ENCODE measurements around the gene KCNH5.

The KCNH5 gene

GRCh38 chr14:62908506-62908905, 136.8 kb downstream of the KCNH5 start:
- TF ChIP-seq, protein P1, sequence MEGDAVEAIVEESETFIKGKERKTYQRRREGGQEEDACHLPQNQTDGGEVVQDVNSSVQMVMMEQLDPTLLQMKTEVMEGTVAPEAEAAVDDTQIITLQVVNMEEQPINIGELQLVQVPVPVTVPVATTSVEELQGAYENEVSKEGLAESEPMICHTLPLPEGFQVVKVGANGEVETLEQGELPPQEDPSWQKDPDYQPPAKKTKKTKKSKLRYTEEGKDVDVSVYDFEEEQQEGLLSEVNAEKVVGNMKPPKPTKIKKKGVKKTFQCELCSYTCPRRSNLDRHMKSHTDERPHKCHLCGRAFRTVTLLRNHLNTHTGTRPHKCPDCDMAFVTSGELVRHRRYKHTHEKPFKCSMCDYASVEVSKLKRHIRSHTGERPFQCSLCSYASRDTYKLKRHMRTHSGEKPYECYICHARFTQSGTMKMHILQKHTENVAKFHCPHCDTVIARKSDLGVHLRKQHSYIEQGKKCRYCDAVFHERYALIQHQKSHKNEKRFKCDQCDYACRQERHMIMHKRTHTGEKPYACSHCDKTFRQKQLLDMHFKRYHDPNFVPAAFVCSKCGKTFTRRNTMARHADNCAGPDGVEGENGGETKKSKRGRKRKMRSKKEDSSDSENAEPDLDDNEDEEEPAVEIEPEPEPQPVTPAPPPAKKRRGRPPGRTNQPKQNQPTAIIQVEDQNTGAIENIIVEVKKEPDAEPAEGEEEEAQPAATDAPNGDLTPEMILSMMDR (conservative IDR thresholded peaks at IDR 0.05; ENCODE audit: control insufficient read depth, insufficient read depth, low read depth, low read length), result no peak
- H3K4me3 ChIP-seq (ENCODE audit: control insufficient read depth, low read depth, low read length), result no peak overlapping the region
- DNase-seq (ENCODE audit: low read depth), result no peak

DNA sequence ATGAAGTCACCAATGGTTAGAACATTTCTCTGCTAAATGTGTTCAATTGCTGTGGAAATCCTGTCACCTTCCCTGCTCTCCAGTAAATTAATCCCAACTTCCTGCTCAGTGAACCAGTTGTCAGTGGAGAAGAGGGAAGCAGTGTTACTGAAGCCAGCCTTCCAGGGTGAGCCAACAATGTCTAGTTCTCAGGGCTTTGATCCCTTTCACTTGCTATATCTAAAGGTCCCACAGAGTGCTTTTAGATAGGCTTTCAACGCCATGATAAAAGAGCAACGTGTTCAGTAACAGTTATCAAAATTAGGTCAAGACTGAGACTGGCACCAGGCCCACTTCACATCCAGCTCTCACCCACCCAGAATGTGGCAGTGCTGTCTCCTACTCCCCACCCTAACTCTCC, 139.7 kb downstream of the KCNH5 start:
- no peak overlapping the region for H3K4me3 ChIP-seq (ENCODE audit: control insufficient read depth, low read depth, low read length)
- TF ChIP-seq, protein P1 (conservative IDR thresholded peaks at IDR 0.05; ENCODE audit: control insufficient read depth, insufficient read depth, low read depth, low read length), result no peak
- DNase-seq (ENCODE audit: low read depth), result no peak

- no peak for DNase-seq (ENCODE audit: low read depth)
- TF ChIP-seq, protein P1 (conservative IDR thresholded peaks at IDR 0.05; ENCODE audit: control insufficient read depth, insufficient read depth, low read depth, low read length), result no peak
- H3K4me3 ChIP-seq (ENCODE audit: control insufficient read depth, low read depth, low read length), result no peak overlapping the region
These were observed 147.5 kb downstream of the KCNH5 start for GRCh38 chr14:62897771-62898170.

DNA sequence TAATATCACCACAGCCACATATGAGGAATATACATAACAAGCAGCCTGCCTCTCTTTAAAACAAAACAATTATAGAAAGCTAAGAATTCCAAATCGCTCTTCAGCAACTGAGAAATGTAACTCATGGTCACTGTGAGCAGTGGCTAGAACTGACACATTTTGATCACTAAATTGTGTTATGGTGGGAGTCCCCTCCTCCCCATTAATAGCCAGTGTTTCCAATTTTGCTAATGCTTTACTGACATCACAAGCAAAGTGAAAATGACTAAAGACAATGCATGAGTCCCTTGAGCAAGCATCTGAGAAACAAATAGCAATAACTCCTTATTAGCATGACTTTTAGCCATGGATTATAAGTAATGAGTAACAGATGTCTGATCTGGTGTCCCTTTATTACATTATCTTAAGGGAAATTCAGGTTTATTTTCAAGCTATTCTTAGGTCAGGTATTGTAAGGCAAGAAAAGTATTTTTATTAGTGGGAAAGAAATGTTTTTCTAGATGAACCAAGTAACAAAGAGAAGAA, 148.3 kb downstream of the KCNH5 start:
- peak; percentile 41 for DNase-seq (ENCODE audit: low read depth)
- no peak overlapping the region for H3K4me3 ChIP-seq (ENCODE audit: control insufficient read depth, low read depth, low read length)
- TF ChIP-seq, protein P1 (conservative IDR thresholded peaks at IDR 0.05; ENCODE audit: control insufficient read depth, insufficient read depth, low read depth, low read length), result no peak

GRCh38 chr14:62894736-62895135, 150.5 kb downstream of the KCNH5 start:
- TF ChIP-seq, protein P1 (conservative IDR thresholded peaks at IDR 0.05; ENCODE audit: control insufficient read depth, insufficient read depth, low read depth, low read length), result no peak
- no peak for DNase-seq (ENCODE audit: low read depth)
- H3K4me3 ChIP-seq (ENCODE audit: control insufficient read depth, low read depth, low read length), result no peak overlapping the region

- TF ChIP-seq, protein P1 (conservative IDR thresholded peaks at IDR 0.05; ENCODE audit: control insufficient read depth, insufficient read depth, low read depth, low read length), result no peak
- H3K4me3 ChIP-seq (ENCODE audit: control insufficient read depth, low read depth, low read length), result no peak overlapping the region
- DNase-seq (ENCODE audit: low read depth), result peak; percentile 3
These were observed 155.9 kb downstream of the KCNH5 start for GRCh38 chr14:62889364-62889763.

DNA sequence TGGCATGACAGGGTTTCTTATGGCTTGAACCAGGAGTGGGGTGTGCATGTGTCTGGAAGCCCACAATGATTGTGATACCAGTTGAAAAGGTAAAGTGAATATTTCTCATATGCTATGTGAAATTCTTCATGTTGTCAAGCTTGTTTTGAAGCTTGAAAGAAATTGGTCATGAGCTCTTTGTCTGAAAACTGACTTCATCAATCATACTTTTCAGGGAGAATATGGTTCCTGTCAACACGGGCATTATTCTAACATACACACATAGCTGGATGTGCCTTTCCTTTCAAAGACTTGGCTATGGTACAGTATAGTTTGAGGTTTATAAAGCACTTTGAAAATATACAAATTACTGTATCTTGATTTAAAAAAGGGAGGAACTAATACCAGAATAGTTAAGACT, 158.8 kb downstream of the KCNH5 start:
- TF ChIP-seq, protein P1 (conservative IDR thresholded peaks at IDR 0.05; ENCODE audit: control insufficient read depth, insufficient read depth, low read depth, low read length), result no peak
- DNase-seq (ENCODE audit: low read depth), result no peak
- no peak overlapping the region for H3K4me3 ChIP-seq (ENCODE audit: control insufficient read depth, low read depth, low read length)
